ENCODE results near the gene IRAK3. TPM values are rescaled to one million over a fixed set of nuclear protein-coding genes. Genes with fewer than 3 reads are reported as not detected.
"Not testable (repeated sequence)": the region's sequence is repeated elsewhere in the genome, so short reads cannot be mapped to it uniquely, and the experiment has no call there.

IRAK3 gene
- total and polyA plus RNA-seq, 2 donors (not counting 1 experiment from before 2014, with no cell fraction given) = 3.9 to 4.3 TPM

DNA sequence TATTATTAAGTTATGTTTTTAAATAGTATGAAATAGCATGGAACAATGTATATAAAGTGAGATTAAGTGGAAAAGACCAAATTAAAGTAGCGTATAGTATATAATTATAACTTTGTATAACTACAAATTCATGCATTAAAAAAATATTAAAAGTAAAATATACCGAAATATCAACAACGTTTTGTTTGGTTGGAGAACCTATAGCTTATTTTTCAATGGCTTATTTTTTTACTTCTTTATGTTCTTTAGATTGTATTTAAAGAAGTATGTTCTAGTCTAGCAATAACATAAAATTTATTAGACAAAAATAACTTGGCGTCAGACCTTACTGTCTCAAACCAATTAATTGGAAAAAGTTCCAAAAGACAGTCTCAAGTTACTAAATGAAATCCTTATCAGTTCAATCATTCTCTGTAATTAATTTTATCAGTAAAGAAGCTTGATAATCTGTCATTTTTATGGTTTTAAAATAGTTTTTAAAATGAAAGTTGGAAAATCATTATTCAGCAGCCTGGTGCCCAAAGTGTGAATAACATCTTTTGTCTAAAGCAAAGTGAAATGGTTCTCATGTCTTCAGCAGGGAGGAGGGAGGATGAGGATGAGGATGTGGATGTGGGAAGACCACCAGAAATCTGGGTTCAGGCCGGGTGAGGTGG lies 46.7 kb downstream of the IRAK3 start:
- no peak for ATAC-seq (ENCODE audit: low read depth)
- peak; percentile 34 for DNase-seq
- ChIA-PET CTCF (interaction anchor here (1.1 to 2.8 kb wide), 5 partner anchors 35 to 459 kb away, joined by 3 to 14 read pairs (median 7); partner anchors contain the start of genes IRAK3 and TMBIM4), POLR2A (interaction anchor here (1.2 to 1.3 kb wide), 2 partner anchors 66 to 67 kb away, joined by 6 to 19 read pairs; partner anchors contain the start of genes HELB and TMBIM4)
- Mint-ChIP-seq H3K4me3 (peak overlapping the region; percentile 71), H3K9me3 (ENCODE audit: insufficient read depth) (no peaks in the 10 kb centered on the region), H3K27me3 (no peaks in the 10 kb centered on the region), H3K4me1 (peaks cover 33% of the 10 kb centered on the region), H3K27ac (no peak overlapping the region)
- Histone ChIP-seq H3K4me1 (ENCODE audit: control insufficient read depth in 2 of 2, insufficient read depth in 2 of 2, low read length in 2 of 2) (peaks cover 10 to 23% of the 10 kb centered on the region in 2 donors), H2AFZ (ENCODE audit: insufficient read depth, low read depth, low read length, poor library complexity, severe bottlenecking) (peak overlapping the region; percentile 72), H3K79me2 (ENCODE audit: control insufficient read depth, insufficient read depth, low read length) (no peaks in the 10 kb centered on the region), H3K4me2 (replicated peaks; ENCODE audit: low read depth, low read length, poor library complexity, severe bottlenecking) (peak overlapping the region; percentile 75), H3K27me3 (replicated peaks in 1 of 4; ENCODE audit: control extremely low read depth in 1 of 4, control insufficient read depth in 3 of 4, insufficient read depth in 4 of 4, low read length in 3 of 4) (no peaks in the 10 kb centered on the region), H3K9ac (ENCODE audit: low read length) (peak overlapping the region; percentile 69), H4K20me1 (ENCODE audit: control insufficient read depth, insufficient read depth, low read length, poor library complexity, severe bottlenecking) (no peaks in the 10 kb centered on the region), H3K9me3 (ENCODE audit: control extremely low read depth in 1 of 3, control insufficient read depth in 2 of 3, insufficient read depth in 1 of 3, low read length in 2 of 3) (no peaks in the 10 kb centered on the region), H3K4me3 (ENCODE audit: control extremely low read depth in 1 of 5, extremely low read depth in 1 of 5, insufficient read depth in 1 of 5, low read depth in 2 of 5, low read length in 4 of 5) (peak overlapping the region; percentile 36 to 76 (median 64)), H3K36me3 (replicated peaks in 1 of 2; ENCODE audit: control extremely low read depth in 1 of 2, control insufficient read depth in 1 of 2, extremely low read depth in 1 of 2, insufficient read depth in 2 of 2, low read length in 1 of 2) (no peaks in the 10 kb centered on the region), H3K27ac (ENCODE audit: low read length in 2 of 2) (no peak overlapping the region)
- intact Hi-C loops (cut with micrococcal nuclease) = loop anchor here (1.0 to 5.0 kb wide), 5 partner anchors 48 to 1068 kb away; partner anchors contain the start of genes HELB, IRAK3, LEMD3 and LLPH
- TF ChIP-seq, protein P1, sequence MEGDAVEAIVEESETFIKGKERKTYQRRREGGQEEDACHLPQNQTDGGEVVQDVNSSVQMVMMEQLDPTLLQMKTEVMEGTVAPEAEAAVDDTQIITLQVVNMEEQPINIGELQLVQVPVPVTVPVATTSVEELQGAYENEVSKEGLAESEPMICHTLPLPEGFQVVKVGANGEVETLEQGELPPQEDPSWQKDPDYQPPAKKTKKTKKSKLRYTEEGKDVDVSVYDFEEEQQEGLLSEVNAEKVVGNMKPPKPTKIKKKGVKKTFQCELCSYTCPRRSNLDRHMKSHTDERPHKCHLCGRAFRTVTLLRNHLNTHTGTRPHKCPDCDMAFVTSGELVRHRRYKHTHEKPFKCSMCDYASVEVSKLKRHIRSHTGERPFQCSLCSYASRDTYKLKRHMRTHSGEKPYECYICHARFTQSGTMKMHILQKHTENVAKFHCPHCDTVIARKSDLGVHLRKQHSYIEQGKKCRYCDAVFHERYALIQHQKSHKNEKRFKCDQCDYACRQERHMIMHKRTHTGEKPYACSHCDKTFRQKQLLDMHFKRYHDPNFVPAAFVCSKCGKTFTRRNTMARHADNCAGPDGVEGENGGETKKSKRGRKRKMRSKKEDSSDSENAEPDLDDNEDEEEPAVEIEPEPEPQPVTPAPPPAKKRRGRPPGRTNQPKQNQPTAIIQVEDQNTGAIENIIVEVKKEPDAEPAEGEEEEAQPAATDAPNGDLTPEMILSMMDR (IDR thresholded peaks at IDR 0.05) = peak; percentile 55
- TF ChIP-seq EZH2 (IDR thresholded peaks at IDR 0.05; ENCODE audit: borderline replicate concordance, insufficient read depth, low read depth, low read length, poor library complexity, severe bottlenecking) = no peak
- no CpG with 5 or more reads among the region's 5 CpGs for WGBS (ENCODE audit: insufficient coverage)

DNA sequence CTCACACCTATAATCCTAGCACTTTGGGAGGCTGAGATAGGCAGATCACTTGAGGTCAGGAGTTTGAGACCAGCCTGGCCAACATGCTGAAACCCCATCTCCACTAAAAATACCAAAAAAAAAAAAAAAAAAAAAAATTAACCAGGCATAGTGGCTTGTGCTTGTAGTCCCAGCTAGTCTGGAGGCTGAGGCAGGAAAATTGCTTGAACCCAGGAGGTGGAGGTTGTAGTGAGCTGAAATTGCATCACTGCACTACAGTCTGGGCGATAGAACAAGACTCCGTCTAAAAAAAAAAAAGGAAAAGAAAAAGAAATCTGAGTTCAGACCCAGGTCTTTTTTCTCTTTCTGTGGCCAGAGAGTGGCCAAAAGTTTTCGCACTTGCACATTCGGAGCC lies 47.3 kb downstream of the IRAK3 start:
- ChIA-PET CTCF (interaction anchor here (1.1 to 2.8 kb wide), 3 partner anchors 34 to 458 kb away, joined by 3 to 7 read pairs (median 7); no protein-coding TSS in a partner anchor), POLR2A (interaction anchor here (1.2 kb wide), 1 partner anchor 66 kb away, joined by 6 read pairs; the partner anchor contains the start of gene HELB)
- not testable (repeated sequence) for ATAC-seq (ENCODE audit: low read depth); DNase-seq; H3K27me3 ChIP-seq (replicated peaks in 1 of 4; ENCODE audit: control extremely low read depth in 1 of 4, control insufficient read depth in 3 of 4, insufficient read depth in 4 of 4, low read length in 3 of 4); H3K27ac ChIP-seq (ENCODE audit: low read length in 2 of 2); H2AFZ ChIP-seq (ENCODE audit: insufficient read depth, low read depth, low read length, poor library complexity, severe bottlenecking); H3K27ac Mint-ChIP-seq; H3K9me3 ChIP-seq (ENCODE audit: control extremely low read depth in 1 of 3, control insufficient read depth in 2 of 3, insufficient read depth in 1 of 3, low read length in 2 of 3); H4K20me1 ChIP-seq (ENCODE audit: control insufficient read depth, insufficient read depth, low read length, poor library complexity, severe bottlenecking); H3K4me2 ChIP-seq (replicated peaks; ENCODE audit: low read depth, low read length, poor library complexity, severe bottlenecking); H3K9me3 Mint-ChIP-seq (ENCODE audit: insufficient read depth); H3K79me2 ChIP-seq (ENCODE audit: control insufficient read depth, insufficient read depth, low read length); H3K36me3 ChIP-seq (replicated peaks in 1 of 2; ENCODE audit: control extremely low read depth in 1 of 2, control insufficient read depth in 1 of 2, extremely low read depth in 1 of 2, insufficient read depth in 2 of 2, low read length in 1 of 2); H3K27me3 Mint-ChIP-seq; H3K4me3 ChIP-seq (ENCODE audit: control extremely low read depth in 1 of 5, extremely low read depth in 1 of 5, insufficient read depth in 1 of 5, low read depth in 2 of 5, low read length in 4 of 5)
- peak overlapping the region; percentile 50 for H3K4me3 Mint-ChIP-seq
- 96% methylated on average over 2 of the region's 4 CpGs for WGBS (ENCODE audit: insufficient coverage)
- Histone ChIP-seq H3K9ac (ENCODE audit: low read length) (peak overlapping the region; percentile 69), H3K4me1 (ENCODE audit: control insufficient read depth in 2 of 2, insufficient read depth in 2 of 2, low read length in 2 of 2) (peaks cover 10 to 23% of the 10 kb centered on the region in 2 donors)
- peaks cover 33% of the 10 kb centered on the region for H3K4me1 Mint-ChIP-seq
- intact Hi-C loops (cut with micrococcal nuclease) = loop anchor here (5.0 kb wide), 2 partner anchors 49 to 1069 kb away; partner anchors contain the start of genes IRAK3 and LEMD3

Data from B cell (primary cell).